HG03060 (cell line): ENCODE results near the gene TTC8.

Source experiments
- ATAC-seq: cut with Tn5 transposase; IDR thresholded peaks from one replicate; pipeline ENCODE4 v1.9.1; 2021; ENCODE audit warnings: low read depth, moderate number of reproducible peaks; ENCODE audit not compliant: unreplicated experiment

Gene TTC8

DNA sequence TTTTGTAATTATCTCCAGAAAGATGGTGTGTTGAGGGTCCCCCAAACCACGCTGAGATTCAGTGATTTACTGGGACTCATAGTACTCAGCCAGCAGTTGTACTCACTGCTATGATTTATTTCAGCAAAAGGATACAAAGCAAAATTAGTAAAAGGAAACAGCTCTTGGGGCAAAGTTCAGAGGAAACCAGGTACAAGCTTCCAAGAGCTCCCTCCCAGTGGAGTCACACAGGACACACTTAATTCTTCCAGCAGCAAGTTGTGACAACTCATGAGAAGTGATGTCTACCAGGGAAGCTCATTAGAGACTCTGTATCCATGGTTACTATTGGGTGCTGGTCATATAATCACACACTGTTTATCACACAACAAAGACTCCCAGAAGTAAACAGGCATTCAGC, 38.7 kb downstream of the TTC8 start:
- no peak for ATAC-seq

DNA sequence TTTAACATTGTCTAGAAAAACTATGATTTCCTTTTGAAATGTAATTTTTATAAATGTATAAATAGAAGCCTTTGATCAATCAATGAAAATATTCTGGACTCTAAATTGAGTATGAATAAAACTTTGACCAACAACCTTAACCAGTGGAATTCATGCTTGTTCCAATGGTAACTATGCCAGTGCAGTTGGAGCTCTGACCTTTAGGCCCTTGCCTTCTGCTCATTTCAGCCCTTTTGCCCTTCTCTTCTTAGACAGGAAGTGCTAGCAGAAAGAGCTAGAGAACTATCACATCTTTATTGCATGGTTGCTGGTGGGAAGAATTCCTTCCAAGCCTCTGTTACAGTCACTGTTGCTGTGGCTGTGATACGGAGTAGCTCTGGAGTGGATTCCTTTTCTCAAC, 39.7 kb downstream of the TTC8 start:
- ATAC-seq, result no peak

DNA sequence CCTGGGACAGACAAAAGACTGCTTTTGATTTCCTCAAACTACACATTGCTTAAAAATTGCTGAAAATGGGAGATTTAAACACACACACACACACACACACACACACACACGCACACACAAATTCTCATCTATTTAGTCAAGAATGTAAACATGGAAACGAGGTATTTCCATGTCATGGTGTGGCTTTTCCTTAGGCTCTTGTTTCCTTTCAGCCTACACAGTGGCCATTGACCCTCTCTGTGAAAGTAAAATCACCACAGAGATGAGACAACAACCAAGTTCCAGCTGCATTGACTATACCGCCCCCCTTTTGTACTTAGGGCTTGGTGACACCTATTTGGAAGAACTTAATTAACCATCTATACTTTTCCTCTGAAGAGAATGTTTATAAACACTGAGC, 41.9 kb downstream of the TTC8 start:
- ATAC-seq, result no peak

DNA sequence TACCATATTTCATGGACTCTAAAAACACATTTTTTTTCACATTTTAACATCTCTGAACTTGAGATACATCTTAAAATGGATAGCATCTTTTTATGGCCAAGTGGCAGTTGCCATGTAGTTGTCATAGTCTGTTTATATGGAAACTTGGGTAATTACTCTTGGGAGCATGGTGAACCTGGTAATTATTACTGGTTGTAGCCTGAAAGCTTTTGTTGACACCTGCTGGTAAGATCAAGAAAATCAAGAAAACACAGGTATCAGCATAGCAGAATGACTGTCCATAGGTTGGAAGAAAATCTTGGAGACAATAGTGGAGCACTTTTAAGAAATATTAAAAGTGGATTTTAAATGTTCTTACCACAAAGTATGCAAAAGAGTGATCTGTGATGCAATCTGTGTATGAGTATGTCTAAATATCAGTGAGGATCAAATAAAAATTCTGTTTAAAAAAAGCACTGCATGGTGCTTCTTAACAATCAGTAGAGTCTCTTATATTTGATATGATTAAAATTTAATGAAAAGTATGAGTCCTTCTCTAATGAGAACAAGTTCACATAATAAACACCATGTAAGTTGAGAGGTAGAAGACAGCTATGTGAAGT, 44.2 kb downstream of the TTC8 start:
- ATAC-seq, result no peak

DNA sequence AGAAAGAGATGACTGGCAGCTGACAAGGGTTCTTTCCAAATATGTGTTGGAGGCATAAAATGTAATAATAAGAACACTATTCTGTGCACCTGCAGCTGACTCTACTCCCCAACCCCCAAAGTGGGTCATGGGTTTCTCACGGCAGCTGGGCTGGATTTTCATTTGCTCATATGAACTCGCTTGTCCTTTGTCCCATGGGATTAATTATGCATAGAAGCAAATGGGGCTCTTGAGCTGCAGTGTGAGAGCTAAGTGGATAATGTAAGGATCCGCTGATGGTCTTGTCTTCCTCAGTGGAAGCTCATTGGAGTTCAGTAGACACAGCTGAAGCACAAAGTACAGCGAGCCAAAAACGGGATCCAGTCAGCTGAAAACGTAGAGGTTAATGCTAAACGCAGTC, 46.3 kb downstream of the TTC8 start:
- ATAC-seq, result no peak

DNA sequence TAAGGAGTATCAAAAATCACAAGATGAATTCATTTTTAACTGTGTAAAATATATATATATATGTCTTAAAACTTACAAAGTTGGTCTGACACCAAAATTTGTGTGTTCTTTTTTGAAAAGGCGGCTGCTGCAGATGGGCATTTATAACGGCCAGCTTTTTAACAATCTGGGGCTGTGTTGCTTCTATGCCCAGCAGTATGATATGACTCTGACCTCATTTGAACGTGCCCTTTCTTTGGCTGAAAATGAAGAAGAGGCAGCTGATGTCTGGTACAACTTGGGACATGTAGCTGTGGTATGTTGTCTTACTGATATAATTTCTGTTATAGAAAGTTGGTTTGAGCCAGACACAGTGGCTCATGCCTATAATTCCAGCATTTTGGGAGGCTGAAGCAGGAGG, 47.0 kb downstream of the TTC8 start:
- ATAC-seq, result no peak

DNA sequence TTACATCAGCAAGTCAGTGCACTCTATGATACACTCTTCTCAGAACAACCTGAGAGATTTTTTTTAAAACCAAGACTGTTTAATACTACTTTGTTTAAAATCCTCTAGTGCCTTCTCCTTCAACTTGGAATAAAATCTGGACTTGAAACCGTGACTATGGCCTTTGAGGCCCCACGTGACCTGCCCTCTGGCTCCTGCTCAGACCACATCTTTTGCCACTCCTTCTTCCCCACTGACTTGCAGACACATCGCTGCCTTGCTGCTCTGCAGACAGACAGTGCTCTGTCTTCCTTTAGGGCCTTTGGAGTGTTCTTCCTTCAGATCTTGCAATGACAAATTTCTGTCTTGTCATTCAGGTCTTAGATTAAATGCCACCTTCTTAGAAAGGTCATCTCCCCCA, 48.5 kb downstream of the TTC8 start:
- no peak for ATAC-seq

DNA sequence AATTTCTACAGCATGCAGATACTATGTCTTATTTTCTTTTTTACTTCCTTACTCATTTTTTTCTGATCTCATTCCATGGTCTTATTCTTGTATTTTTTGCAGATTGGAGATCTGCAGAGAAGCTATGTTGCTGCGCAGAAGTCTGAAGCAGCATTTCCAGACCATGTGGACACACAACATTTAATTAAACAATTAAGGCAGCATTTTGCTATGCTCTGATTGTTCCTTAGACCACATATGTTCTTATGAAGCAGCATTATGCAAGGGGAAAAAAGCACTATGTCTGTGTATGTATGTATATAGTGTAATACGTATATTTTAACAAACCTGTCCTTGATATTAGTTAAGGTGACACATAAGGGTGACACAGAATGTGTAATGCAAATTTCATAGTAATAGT, 52.7 kb downstream of the TTC8 start:
- no peak for ATAC-seq

DNA sequence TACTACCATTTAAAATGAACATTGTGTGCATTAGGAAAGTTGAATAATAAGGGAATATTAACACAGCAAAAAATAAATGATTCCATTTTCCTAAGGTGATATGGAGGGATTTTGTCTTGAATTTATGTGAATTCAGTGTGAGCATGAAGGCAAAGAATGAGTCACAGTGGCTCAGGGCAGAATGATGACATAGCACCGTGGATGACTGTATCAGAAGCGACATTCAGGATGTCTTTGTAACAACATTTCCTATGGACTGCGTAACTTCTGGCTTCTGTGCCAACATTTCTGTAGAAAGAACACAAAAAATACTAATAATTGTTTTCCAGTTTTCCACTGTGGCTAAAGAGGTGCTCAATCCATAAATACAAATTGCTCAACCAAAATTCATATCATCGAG, 54.6 kb downstream of the TTC8 start:
- no peak for ATAC-seq

DNA sequence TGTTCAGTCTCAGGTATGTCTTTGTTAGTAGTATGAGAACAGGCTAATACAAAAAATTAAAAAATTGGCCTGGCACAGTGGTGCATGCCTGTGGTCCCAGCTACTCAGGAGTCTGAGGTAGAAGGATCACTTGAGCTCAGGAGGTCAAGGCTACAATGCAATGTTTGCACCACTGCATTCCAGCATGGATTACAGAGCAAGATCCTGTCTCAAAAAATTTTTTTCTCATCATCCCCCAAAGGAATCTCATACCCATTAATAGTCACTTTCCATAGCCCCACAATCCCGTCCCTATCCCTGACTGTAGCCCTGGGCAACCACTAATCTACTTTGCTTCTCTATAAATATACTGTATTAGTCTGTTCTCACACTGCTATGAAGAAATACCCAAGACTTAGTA, 57.8 kb downstream of the TTC8 start:
- no peak for ATAC-seq

DNA sequence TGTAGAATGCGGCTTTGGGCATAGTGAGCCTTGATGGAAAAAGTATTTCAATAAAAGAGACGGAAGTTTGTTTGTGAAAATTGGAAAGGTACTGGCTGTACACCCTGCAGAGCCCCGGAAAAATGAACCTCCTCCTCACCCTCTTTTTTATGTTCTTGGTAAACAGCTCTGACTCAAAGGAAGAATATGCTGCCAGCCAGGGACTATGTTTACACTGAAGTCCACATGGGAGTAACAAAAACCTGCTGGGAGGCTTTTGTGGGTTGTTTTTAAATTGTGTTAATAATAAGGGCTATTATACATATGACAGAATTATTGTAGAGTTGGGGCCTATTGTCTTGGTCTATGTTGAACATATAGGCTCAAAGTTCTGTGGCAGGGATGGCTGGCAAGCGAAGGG, 70.7 kb downstream of the TTC8 start:
- no peak for ATAC-seq

DNA sequence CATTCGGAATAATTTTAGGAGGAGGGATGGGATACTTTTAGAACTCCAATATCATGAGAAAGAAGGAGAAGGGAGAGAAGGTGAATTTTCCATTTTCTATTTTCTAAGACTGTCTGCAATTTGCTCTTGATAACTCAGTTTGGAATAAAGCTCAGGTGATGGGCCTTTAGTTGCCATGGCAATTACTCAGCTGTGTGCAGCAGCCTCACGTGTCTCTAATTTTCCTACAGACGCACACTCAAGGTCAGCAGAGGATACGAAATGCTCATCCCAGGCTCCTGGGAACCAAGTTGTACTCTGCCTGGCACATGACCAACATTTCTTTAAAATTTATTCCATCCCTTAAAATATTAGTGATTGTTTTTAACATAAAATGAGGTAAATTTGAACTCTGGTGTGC, 76.7 kb downstream of the TTC8 start:
- ATAC-seq, result no peak

DNA sequence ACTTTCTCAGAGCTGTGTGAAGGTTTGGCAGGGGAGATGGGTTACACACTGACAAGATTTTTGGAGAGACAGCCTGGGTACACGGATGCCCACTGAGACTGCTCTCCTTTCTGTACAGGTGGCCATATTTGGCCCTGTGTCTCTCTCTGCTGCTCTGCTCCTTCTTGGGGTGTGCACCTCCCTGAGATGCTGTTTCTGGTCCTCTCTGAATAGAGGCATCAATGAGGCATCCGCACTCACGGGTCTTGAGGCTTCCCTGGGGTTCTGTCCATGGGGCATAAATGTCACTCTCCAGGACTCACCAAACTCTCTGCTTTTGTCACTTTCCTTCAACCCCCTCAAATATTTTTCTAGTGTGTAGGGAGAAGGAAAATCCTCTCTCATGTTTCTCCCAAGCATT, 77.5 kb downstream of the TTC8 start:
- ATAC-seq, result no peak

DNA sequence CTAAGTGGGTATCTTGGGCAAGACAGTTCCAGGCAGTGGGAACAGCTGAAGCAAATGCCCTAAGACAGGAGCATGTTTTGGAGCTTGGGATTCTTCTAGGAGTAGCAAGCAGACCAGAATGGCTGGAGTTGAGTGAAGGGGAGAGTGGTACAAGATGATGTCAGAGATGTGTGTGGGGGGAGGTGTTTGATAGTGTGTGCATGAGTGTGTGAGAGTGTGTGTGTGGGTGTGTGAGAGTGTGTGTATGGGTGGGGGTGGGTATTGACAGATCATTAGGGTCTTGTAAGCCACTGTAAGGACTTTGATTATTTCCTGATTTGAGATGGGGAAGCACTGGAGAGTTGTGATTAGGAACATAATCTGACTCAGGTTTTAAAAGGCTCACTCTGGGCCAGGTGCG, 78.4 kb downstream of the TTC8 start:
- ATAC-seq, result no peak

DNA sequence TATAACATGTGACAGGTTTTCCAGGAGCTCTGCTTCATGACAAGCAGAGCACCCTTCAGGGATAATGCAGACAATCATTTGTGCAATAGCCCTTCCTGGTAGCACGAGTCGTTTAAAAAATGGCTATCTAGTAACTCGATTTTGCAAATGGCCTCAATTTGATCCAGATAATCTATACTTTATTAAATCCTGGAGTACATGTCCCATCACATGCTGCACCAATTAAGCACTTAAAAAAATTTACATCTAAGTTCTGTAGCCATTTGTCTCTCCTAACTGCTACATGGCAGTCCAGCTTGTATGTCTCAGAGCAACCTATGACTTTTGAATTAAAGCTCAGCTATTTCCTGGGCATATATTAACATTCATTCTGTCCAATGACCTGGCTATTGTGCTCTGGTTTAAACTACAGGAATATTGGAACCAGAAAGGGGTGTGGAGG, 79.8 kb downstream of the TTC8 start:
- no peak for ATAC-seq

DNA sequence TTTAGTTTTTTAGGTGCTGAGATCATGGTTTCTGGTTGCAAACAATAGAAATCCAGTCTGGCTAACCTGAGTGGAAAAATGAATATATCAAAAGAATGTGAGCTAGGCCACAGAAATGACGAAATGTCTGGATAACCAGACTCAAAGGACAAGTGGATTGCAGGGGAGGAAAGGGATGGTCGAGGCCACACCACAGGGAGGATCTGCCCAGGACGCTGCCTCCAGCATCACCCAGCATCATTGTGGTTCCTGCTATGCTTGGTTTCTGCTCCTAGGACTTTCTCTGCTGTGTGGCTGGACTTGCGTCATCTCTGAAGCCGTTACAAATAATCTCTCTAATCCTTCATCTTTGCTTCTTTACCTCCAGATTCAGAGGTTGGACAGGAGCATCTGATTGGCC, 80.4 kb downstream of the TTC8 start:
- ATAC-seq, result no peak

DNA sequence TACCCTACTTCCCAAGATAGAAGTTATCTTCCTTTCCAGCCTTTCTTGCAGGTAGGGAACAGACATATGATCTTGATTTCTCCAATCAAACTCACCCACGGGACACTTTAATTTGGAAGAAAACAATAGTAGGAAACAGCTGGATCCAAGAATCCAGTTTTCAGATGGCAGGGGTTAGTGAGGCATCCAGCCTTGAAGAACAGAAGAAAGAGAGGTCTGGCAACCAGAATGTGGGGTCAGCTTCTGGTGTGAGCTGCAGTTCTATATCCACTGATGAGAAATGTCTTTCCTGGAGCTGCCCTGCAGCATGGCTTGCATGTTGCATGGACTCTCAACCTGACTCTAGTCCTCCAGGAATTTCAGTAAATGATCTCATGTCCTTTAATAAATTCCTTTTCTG, 83.8 kb downstream of the TTC8 start:
- no peak for ATAC-seq

DNA sequence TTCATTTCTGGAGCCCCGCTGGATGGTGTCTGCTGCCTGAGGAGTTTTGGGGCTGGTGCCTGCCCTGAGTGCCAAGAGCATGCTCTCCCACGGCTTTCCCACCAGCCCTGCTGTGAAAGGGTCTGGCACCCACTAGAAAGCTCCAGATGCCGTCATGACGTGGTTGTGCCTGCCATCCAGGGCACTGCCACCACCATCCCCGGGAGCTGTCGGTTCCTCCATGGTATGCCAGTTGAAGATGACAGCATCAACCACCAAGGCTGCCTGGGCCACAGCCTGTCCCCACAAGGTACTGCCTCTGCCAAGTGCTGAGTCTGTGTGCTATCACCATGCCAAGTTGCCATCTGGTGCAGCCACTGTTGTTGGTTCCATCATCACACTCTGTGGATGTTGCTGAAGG, 85.9 kb downstream of the TTC8 start:
- no peak for ATAC-seq

DNA sequence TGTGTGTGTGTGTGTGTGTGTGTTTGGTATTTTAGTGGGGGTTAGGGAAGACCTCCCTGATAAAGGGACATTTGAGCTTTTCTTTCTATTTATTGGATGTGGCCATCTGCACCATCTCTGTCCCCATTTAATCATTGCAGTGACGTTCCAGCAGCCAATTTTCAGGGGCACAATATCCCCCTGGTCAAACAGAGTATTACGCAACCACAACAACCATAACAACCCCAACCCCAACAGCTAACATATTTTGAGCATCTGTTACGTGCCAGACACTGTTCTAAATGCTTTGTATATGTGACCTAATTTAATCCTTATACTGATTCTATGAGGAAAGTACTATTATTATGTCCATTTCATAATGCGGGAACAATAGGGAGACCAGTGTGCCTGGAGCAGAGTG, 87.4 kb downstream of the TTC8 start:
- ATAC-seq, result no peak

DNA sequence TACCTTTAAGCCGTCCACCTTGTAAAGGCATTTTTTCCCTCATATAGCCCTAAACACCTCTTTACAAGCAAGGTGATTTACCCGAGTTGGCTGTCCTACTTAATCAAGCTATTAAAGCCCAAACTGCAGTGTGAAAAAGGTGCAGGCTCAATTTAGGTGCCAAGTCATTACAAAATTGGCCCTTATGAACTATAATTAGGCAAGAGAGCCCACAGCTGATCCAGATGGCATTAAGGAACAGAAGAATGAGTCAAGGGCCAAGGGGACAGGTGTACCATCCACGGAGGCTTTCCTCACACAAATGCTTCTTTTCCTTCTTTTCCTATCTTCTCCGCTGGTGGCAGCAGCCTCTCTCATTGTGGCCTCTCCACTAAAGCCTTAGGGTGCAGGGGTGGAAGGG, 90.5 kb downstream of the TTC8 start:
- no peak for ATAC-seq

DNA sequence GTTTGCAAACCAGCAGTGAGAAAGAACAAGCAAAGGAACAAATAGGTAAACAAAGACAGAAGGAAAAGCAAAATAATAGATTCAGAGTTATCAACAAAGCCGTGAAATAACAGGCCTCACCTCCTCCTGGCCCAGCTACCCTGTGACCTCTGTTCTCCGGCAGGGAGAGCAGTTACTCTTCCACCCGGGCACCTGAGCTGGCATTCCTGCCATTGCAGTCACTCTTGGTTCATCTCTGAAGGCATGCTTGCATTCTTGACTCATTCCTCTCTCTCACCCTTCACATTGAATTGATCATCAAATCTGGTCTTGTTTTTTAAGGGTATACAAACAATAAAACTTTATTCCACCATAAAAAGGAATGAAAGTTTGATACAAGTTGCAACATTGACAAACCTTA, 95.1 kb downstream of the TTC8 start:
- ATAC-seq, result no peak
